Endothelial cell of umbilical vein (primary cell): ENCODE measurements around the gene OR52E1. TPM values are rescaled to one million over a fixed set of nuclear protein-coding genes. Genes with fewer than 3 reads are reported as not detected.

Experiments
- BruUV-seq: library from RNA; stranded (reverse); fragments of 400-500 nt; replicated peaks from 2 replicates; lab custom pipeline; 2021; lab: Mats Ljungman, UMichigan
- CTCF ChIA-PET: fragments of 300-600, 350-600 bp; sonication (Branson Sonifier 250); formaldehyde crosslinking; loops from one replicate; lab custom pipeline; 2021; ENCODE audit warnings: antibody characterized with exemption, inconsistent platforms; lab: Charles Lee
- POLR2A ChIA-PET: fragments of 300-600, 350-600 bp; sonication (Branson Sonifier 250); formaldehyde crosslinking; loops from one replicate; lab custom pipeline; 2021; ENCODE audit warnings: antibody characterized with exemption, inconsistent platforms; lab: Charles Lee
- DNase-seq: peaks from one replicate; pipeline ENCODE4 v3.0.0-alpha.2; 2011; ENCODE audit warnings: low read depth, low spot score
- FAIRE-seq: peaks from 2 replicates; lab custom pipeline; 2011; peaks lifted over from hg19 to GRCh38; lab: Jason Lieb, UNC
- H2AFZ ChIP-seq: 2 replicates; pipeline ENCODE4 v1.6.0; 2012; ENCODE audit warnings: low read depth, low read length, control low read depth, inconsistent platforms
- H3K27ac ChIP-seq: 2 replicates; pipeline ENCODE4 v1.5.1; 2011; ENCODE audit warnings: low read depth, mild to moderate bottlenecking, control low read depth, low read length, moderate library complexity; ENCODE audit not compliant: insufficient read depth
- H3K27me3 ChIP-seq, 2 experiments: 2 replicates each; pipeline versions ENCODE4 v1.6.0 to v1.6.1; 2011; ENCODE audit warnings: low read length in 2 of 2, mixed read lengths in 1 of 2; ENCODE audit not compliant: control insufficient read depth in 2 of 2, insufficient read depth in 2 of 2
- H3K36me3 ChIP-seq, 2 experiments: 2 replicates in 1 of 2; 3 replicates in 1 of 2; pipeline ENCODE4 v1.5.1; 2011; ENCODE audit warnings: low read length in 2 of 2, mild to moderate bottlenecking in 1 of 2, moderate library complexity in 1 of 2; ENCODE audit not compliant: control insufficient read depth in 2 of 2, insufficient read depth in 2 of 2; ENCODE audit errors: extremely low read depth in 1 of 2
- H3K4me1 ChIP-seq: 3 replicates; pipeline ENCODE4 v1.5.1; 2011; ENCODE audit warnings: mild to moderate bottlenecking, low read length; ENCODE audit not compliant: control insufficient read depth, insufficient read depth; ENCODE audit errors: extremely low read depth
- H3K4me2 ChIP-seq: 2 replicates; pipeline ENCODE4 v1.6.1; 2011; ENCODE audit warnings: low read length, control low read depth, mixed read lengths; ENCODE audit not compliant: insufficient read depth
- H3K4me3 ChIP-seq, 3 experiments: fragments of 200-600 bp in 1 of 3; sonication (generic), shearing (Covaris generic) in 1 of 3; replicated peaks in 1 of 3; 2 replicates each; pipeline ENCODE4 v1.5.1; 2011 to 2016; ENCODE audit warnings: control low read depth in 3 of 3, low read length in 3 of 3, mild to moderate bottlenecking in 2 of 3, inconsistent platforms in 1 of 3, low read depth in 1 of 3, moderate library complexity in 1 of 3; ENCODE audit not compliant: insufficient read depth in 1 of 3
- H3K79me2 ChIP-seq: 2 replicates; pipeline ENCODE4 v1.6.0; 2012; ENCODE audit warnings: low read length, inconsistent platforms; ENCODE audit not compliant: control insufficient read depth, insufficient read depth
- H3K9ac ChIP-seq: replicated peaks from 2 replicates; pipeline ENCODE3; 2011; ENCODE audit warnings: low read length, control low read depth; ENCODE audit not compliant: insufficient read depth; ENCODE audit errors: extremely low read depth
- H3K9me1 ChIP-seq: replicated peaks from 3 replicates; pipeline ENCODE4 v1.6.0; 2011; ENCODE audit warnings: mild to moderate bottlenecking, low read length; ENCODE audit not compliant: control insufficient read depth, insufficient read depth; ENCODE audit errors: extremely low read depth
- H3K9me3 ChIP-seq: replicated peaks from 2 replicates; pipeline ENCODE4 v1.5.1; 2012; ENCODE audit warnings: low read length, inconsistent platforms; ENCODE audit not compliant: control insufficient read depth, insufficient read depth
- H4K20me1 ChIP-seq: replicated peaks from 2 replicates; pipeline ENCODE3; 2011; ENCODE audit warnings: mild to moderate bottlenecking, low read length; ENCODE audit not compliant: control insufficient read depth, insufficient read depth; ENCODE audit errors: extremely low read depth
- EZH2 ChIP-seq: IDR thresholded peaks from 2 replicates; pipeline ENCODE4 v1.6.1; 2012; ENCODE audit warnings: borderline replicate concordance, low read depth, mild to moderate bottlenecking, moderate library complexity, low read length, inconsistent platforms; ENCODE audit not compliant: severe bottlenecking
- FOS ChIP-seq: IDR thresholded peaks from 2 replicates; pipeline ENCODE4 v1.6.1; 2011; ENCODE audit warnings: mild to moderate bottlenecking, low read length, moderate library complexity, borderline replicate concordance; ENCODE audit not compliant: insufficient read depth
- GATA2 ChIP-seq: IDR thresholded peaks from 2 replicates; pipeline ENCODE4 v1.7.0; 2011; ENCODE audit warnings: low read depth, mild to moderate bottlenecking, moderate library complexity, mixed read lengths, low read length; ENCODE audit not compliant: insufficient read length, insufficient read depth
- JUN ChIP-seq: IDR thresholded peaks from 2 replicates; pipeline ENCODE4 v1.6.1; 2011; ENCODE audit warnings: borderline replicate concordance, low read depth; ENCODE audit not compliant: insufficient read length, insufficient read depth
- MYC ChIP-seq: IDR thresholded peaks from one replicate; pipeline ENCODE4 v1.6.1; 2011; ENCODE audit warnings: mild to moderate bottlenecking, low read depth, low read length
- POLR2A ChIP-seq: IDR thresholded peaks from 2 replicates; pipeline ENCODE4 v1.6.1; 2012; ENCODE audit warnings: low read depth, mild to moderate bottlenecking, control low read depth, low read length
- POLR2AphosphoS5 ChIP-seq: IDR thresholded peaks from 2 replicates; pipeline ENCODE4 v1.6.1; 2012; ENCODE audit warnings: low read depth, mild to moderate bottlenecking, control low read depth, low read length, moderate library complexity; ENCODE audit not compliant: insufficient read depth
- dilution Hi-C: fragments of 300-500 bp; cut with MboI; formaldehyde crosslinking; loops from one replicate; pipeline ENCODE4 v1.15.0; 2019; ENCODE audit warnings: low sequenced_read_pairs; ENCODE audit not compliant: extremely low pct_ligation_motif_present
- intact Hi-C: fragments of 100-400 bp; cut with micrococcal nuclease; formaldehyde crosslinking; loops from one replicate; pipeline ENCODE4 v1.10.0; 2022
- polyA plus RNA-seq, 4 experiments: library from polyadenylated mRNA; depleted of rRNA in 3 of 4; stranded (reverse) in 3 of 4; unstranded in 1 of 4; fragments of >200 nt; gene quantifications; 2 replicates each; pipeline versions ENCODE4 v1.2.1 to v1.2.3, GENCODE V29; 2011 to 2012; ENCODE audit warnings: missing spikeins in 1 of 4
- total RNA-seq: library from RNA; stranded (reverse); gene quantifications from 2 replicates; pipeline ENCODE4 v1.2.3, GENCODE V29; 2021
- TF ChIP-seq, protein P1 (sequence below), 2 donors: IDR thresholded peaks; 1 replicate in 1 of 2; 2 replicates in 1 of 2; pipeline ENCODE4 v1.5.1; 2011; ENCODE audit warnings: low read length in 2 of 2, mild to moderate bottlenecking in 2 of 2, moderate library complexity in 2 of 2, control low read depth in 1 of 2, inconsistent platforms in 1 of 2, low read depth in 1 of 2; ENCODE audit not compliant: insufficient read depth in 1 of 2; ENCODE audit errors: extremely low read depth in 1 of 2
- TF ChIP-seq, protein P2 (sequence below): IDR thresholded peaks from 2 replicates; pipeline ENCODE4 v1.6.1; 2011; ENCODE audit not compliant: insufficient read depth, insufficient read length

Gene OR52E1
- total and polyA plus RNA-seq, 2 donors (not counting 3 experiments of a cell fraction or from before 2014, with no cell fraction given) = not detected

- H3K4me3 ChIP-seq = no peak overlapping the region
- H3K36me3 ChIP-seq = no peaks in the 10 kb centered on the region
- dilution Hi-C loops = no loop called here
- no peak overlapping the region for H3K27ac ChIP-seq
- no peak for DNase-seq
- H3K27me3 ChIP-seq = no peaks in the 10 kb centered on the region
- ChIA-PET POLR2A (no interaction called here), CTCF (no interaction called here)
- no TSS peak for BruUV-seq
- no peaks in the 10 kb centered on the region for H4K20me1 ChIP-seq
- no peaks in the 10 kb centered on the region for H3K9me3 ChIP-seq
- intact Hi-C loops = no loop called here
- H3K4me1 ChIP-seq = no peaks in the 10 kb centered on the region
- no peak for TF ChIP-seq POLR2A
- no peaks in the 10 kb centered on the region for H3K79me2 ChIP-seq
- no peak overlapping the region for H2AFZ ChIP-seq
- no peak overlapping the region for H3K9ac ChIP-seq
- no peak overlapping the region for H3K4me2 ChIP-seq
- FAIRE-seq = no peak
- H3K9me1 ChIP-seq = no peaks in the 10 kb centered on the region
These were observed 26.0 kb upstream of the OR52E1 start for GRCh38 chr11:5043380-5043779.

DNA sequence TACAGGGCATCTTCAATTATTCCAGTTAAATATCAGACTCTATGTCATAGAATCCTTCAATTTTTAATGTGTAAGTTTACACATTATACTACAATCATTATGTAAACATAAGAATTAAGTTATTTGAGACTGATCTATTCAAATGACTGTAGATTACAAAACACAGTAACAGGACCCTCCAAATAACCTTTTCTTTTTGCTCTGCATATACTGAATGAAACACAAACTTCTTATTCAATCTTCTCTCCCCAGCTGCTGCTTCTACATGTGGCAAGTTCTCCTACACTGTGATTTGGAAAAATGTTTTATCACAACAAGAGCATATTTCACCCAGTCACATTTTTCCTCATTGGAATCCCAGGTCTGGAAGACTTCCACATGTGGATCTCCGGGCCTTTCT is 23.1 kb upstream of the OR52E1 start, which contains the start of gene OR52J3:
Gene OR52J3 (plus strand): TSS at position 301 of the 400 bp plus-strand sequence. CDS start 0 bp downstream, at position 301.
- TF ChIP-seq POLR2AphosphoS5 (no peak), POLR2A (no peak), JUN (no peak), MYC (no peak), GATA2 (no peak), EZH2 (no peak), FOS (no peak)
- TF ChIP-seq, protein P1, sequence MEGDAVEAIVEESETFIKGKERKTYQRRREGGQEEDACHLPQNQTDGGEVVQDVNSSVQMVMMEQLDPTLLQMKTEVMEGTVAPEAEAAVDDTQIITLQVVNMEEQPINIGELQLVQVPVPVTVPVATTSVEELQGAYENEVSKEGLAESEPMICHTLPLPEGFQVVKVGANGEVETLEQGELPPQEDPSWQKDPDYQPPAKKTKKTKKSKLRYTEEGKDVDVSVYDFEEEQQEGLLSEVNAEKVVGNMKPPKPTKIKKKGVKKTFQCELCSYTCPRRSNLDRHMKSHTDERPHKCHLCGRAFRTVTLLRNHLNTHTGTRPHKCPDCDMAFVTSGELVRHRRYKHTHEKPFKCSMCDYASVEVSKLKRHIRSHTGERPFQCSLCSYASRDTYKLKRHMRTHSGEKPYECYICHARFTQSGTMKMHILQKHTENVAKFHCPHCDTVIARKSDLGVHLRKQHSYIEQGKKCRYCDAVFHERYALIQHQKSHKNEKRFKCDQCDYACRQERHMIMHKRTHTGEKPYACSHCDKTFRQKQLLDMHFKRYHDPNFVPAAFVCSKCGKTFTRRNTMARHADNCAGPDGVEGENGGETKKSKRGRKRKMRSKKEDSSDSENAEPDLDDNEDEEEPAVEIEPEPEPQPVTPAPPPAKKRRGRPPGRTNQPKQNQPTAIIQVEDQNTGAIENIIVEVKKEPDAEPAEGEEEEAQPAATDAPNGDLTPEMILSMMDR (IDR thresholded peaks at IDR 0.05; ENCODE audit: extremely low read depth in 1 of 2, insufficient read depth in 1 of 2, low read depth in 1 of 2, low read length in 2 of 2) = no peak
- TF ChIP-seq, protein P2, sequence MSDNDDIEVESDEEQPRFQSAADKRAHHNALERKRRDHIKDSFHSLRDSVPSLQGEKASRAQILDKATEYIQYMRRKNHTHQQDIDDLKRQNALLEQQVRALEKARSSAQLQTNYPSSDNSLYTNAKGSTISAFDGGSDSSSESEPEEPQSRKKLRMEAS = no peak
- H3K4me2 ChIP-seq = no peak within 1 kb of the TSS
- H3K27ac ChIP-seq = no peak within 1 kb of the TSS
- H3K9ac ChIP-seq = no peak within 1 kb of the TSS
- ChIA-PET CTCF (no interaction called here), POLR2A (no interaction called here)
- H3K79me2 ChIP-seq = no peaks in the 10 kb centered on the region
- FAIRE-seq (no peak), DNase-seq (no peak)
- no peak within 1 kb of the TSS for H2AFZ ChIP-seq
- H3K27me3 ChIP-seq = no peaks in the 10 kb centered on the region
- H3K4me3 ChIP-seq = no peak within 1 kb of the TSS
- no peaks in the 10 kb centered on the region for H3K9me3 ChIP-seq
- H4K20me1 ChIP-seq = no peaks in the 10 kb centered on the region
- intact Hi-C loops = no loop called here
- dilution Hi-C loops = no loop called here
- H3K9me1 ChIP-seq = no peaks in the 10 kb centered on the region
- no peaks in the 10 kb centered on the region for H3K36me3 ChIP-seq
- no peaks in the 10 kb centered on the region for H3K4me1 ChIP-seq
- BruUV-seq = no TSS peak
